ENCODE results near the gene MEGF11. TPM values are rescaled to one million over a fixed set of nuclear protein-coding genes. Genes with fewer than 3 reads are reported as not detected.
A peak's percentile ranks its signal among the peaks of the same experiment; 100 is the strongest.

MEGF11 gene
- polyA plus RNA-seq, 2 of the 4 experiments (the other 2 are of a cell fraction) = 0.25 to 0.31 TPM

DNA sequence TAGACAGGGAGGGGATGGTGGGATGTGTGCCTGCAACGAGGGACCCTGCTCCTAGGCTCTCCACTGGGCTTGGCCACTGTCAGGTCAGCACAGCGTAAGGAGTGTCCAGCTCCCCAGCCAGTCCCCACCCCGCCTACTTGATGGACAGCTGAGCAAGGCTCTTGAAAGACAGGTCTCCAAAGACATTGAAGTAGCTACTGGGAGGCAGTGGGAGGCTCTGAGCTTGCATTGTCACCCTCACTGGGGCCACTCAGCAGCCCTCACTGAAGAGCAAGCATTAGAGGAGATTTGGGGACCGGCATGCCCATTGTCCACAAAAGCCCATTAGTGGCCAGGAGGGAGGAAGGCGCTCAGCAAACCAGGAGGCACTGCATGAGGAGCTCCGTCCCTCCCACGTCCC is 146.5 kb downstream of the MEGF11 start:
- WGBS (ENCODE audit: missing lambda C conversion rate) = 43% methylated on average over 6 of the region's 7 CpGs
- DNase-seq (ENCODE audit: low read depth in 1 of 2, low spot score in 1 of 2) (no peak), FAIRE-seq (no peak), ATAC-seq (no peak; a peak in 3 of 6 replicates)
- H3K4me1 ChIP-seq = no peaks in the 10 kb centered on the region
- TF ChIP-seq ZSCAN20 (CRISPR knock-in tag; IDR thresholded peaks at IDR 0.05) (no peak), EHMT2 (IDR thresholded peaks at IDR 0.05; ENCODE audit: low read depth) (no peak), KDM1A (IDR thresholded peaks at IDR 0.05; ENCODE audit: low read depth) (no peak), ZC3H11A (IDR thresholded peaks at IDR 0.05) (no peak), NPAS2 (CRISPR knock-in tag; IDR thresholded peaks at IDR 0.05; ENCODE audit: borderline replicate concordance) (no peak), USF2 (IDR thresholded peaks at IDR 0.05) (no peak), BHLHE40 (IDR thresholded peaks at IDR 0.05; ENCODE audit: low read depth, low read length) (no peak), NFE2L2 (conservative IDR thresholded peaks at IDR 0.05; ENCODE audit: low read length) (no peak), SMC3 (IDR thresholded peaks at IDR 0.05) (no peak), ZFP36 (IDR thresholded peaks at IDR 0.05; ENCODE audit: borderline replicate concordance, partially characterized antibody) (no peak)
- TF ChIP-seq, protein P1, sequence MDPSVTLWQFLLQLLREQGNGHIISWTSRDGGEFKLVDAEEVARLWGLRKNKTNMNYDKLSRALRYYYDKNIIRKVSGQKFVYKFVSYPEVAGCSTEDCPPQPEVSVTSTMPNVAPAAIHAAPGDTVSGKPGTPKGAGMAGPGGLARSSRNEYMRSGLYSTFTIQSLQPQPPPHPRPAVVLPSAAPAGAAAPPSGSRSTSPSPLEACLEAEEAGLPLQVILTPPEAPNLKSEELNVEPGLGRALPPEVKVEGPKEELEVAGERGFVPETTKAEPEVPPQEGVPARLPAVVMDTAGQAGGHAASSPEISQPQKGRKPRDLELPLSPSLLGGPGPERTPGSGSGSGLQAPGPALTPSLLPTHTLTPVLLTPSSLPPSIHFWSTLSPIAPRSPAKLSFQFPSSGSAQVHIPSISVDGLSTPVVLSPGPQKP (IDR thresholded peaks at IDR 0.05; ENCODE audit: low read depth, low read length) = no peak
- TF ChIP-seq, protein P2, sequence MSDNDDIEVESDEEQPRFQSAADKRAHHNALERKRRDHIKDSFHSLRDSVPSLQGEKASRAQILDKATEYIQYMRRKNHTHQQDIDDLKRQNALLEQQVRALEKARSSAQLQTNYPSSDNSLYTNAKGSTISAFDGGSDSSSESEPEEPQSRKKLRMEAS (IDR thresholded peaks at IDR 0.05) = no peak
- TF ChIP-seq, protein P3, sequence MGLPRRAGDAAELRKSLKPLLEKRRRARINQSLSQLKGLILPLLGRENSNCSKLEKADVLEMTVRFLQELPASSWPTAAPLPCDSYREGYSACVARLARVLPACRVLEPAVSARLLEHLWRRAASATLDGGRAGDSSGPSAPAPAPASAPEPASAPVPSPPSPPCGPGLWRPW (IDR thresholded peaks at IDR 0.05) = no peak
- no peak overlapping the region for H3K4me3 ChIP-seq
- H3K9me3 ChIP-seq = no peaks in the 10 kb centered on the region
- H3K27ac ChIP-seq = no peak overlapping the region
- no peak overlapping the region for H3K4me2 ChIP-seq
- ChIA-PET CTCF (interaction anchor here (0.6 to 1.4 kb wide), 3 partner anchors 23 to 127 kb away, joined by 3 read pairs; no protein-coding TSS in a partner anchor), POLR2A (no interaction called here)

GRCh38 chr15:66105286-66106265 is 148.0 kb downstream of the MEGF11 start:
- Histone ChIP-seq H3K9me3 (no peaks in the 10 kb centered on the region), H3K27ac (no peak overlapping the region), H3K4me3 (no peak overlapping the region), H3K4me1 (no peaks in the 10 kb centered on the region), H3K4me2 (no peak overlapping the region)
- TF ChIP-seq POLR2AphosphoS2 (conservative IDR thresholded peaks at IDR 0.05; ENCODE audit: low read length) = no peak
- no peak for TF ChIP-seq MYC (IDR thresholded peaks at IDR 0.05; ENCODE audit: borderline replicate concordance, low read length)
- no peak for TF ChIP-seq EHF (CRISPR knock-in tag; IDR thresholded peaks at IDR 0.05)
- DNase-seq (ENCODE audit: low read depth in 1 of 2, low spot score in 1 of 2) = no peak
- no peak for ATAC-seq
- ChIA-PET POLR2A (no interaction called here), CTCF (no interaction called here)
- WGBS (ENCODE audit: missing lambda C conversion rate) = 62% methylated on average over 9 of the region's 9 CpGs
- FAIRE-seq = no peak

DNA sequence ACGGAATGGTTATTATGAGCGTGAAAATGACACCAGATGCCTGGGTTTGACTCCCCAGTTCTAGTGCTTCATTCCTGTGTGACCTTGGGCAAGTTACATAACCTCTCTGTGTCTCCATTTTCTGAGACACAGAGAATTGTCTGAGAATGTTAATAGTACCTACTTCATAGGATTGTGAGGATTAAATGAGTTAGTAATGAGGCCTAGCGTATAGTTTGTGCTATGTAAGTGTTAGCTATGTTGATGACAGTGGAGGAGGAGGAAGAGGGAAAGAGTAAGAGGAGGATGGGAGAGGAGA is 150.3 kb downstream of the MEGF11 start:
- Histone ChIP-seq H3K4me3 (no peak overlapping the region), H3K9me3 (no peaks in the 10 kb centered on the region), H3K4me2 (no peak overlapping the region), H3K27ac (no peak overlapping the region), H3K4me1 (no peaks in the 10 kb centered on the region)
- ChIA-PET CTCF (interaction anchor here (1.0 to 1.4 kb wide), 3 partner anchors 8 to 26 kb away, joined by 3 read pairs; no protein-coding TSS in a partner anchor), POLR2A (no interaction called here)
- FAIRE-seq = peak; percentile 7
- no peak for ATAC-seq
- DNase-seq (ENCODE audit: low read depth in 1 of 2, low spot score in 1 of 2) = no peak
- 71% methylated on average over 3 of the region's 3 CpGs for WGBS (ENCODE audit: missing lambda C conversion rate)
- TF ChIP-seq ZFP36 (IDR thresholded peaks at IDR 0.05; ENCODE audit: borderline replicate concordance, partially characterized antibody) (peak; percentile 48), CTCF (IDR thresholded peaks at IDR 0.05) (no peak)
- TF ChIP-seq, protein P4, sequence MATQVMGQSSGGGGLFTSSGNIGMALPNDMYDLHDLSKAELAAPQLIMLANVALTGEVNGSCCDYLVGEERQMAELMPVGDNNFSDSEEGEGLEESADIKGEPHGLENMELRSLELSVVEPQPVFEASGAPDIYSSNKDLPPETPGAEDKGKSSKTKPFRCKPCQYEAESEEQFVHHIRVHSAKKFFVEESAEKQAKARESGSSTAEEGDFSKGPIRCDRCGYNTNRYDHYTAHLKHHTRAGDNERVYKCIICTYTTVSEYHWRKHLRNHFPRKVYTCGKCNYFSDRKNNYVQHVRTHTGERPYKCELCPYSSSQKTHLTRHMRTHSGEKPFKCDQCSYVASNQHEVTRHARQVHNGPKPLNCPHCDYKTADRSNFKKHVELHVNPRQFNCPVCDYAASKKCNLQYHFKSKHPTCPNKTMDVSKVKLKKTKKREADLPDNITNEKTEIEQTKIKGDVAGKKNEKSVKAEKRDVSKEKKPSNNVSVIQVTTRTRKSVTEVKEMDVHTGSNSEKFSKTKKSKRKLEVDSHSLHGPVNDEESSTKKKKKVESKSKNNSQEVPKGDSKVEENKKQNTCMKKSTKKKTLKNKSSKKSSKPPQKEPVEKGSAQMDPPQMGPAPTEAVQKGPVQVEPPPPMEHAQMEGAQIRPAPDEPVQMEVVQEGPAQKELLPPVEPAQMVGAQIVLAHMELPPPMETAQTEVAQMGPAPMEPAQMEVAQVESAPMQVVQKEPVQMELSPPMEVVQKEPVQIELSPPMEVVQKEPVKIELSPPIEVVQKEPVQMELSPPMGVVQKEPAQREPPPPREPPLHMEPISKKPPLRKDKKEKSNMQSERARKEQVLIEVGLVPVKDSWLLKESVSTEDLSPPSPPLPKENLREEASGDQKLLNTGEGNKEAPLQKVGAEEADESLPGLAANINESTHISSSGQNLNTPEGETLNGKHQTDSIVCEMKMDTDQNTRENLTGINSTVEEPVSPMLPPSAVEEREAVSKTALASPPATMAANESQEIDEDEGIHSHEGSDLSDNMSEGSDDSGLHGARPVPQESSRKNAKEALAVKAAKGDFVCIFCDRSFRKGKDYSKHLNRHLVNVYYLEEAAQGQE (IDR thresholded peaks at IDR 0.05) = no peak
